Measurements from ENCODE around the gene ZNF275.

ZNF275 gene

DNA sequence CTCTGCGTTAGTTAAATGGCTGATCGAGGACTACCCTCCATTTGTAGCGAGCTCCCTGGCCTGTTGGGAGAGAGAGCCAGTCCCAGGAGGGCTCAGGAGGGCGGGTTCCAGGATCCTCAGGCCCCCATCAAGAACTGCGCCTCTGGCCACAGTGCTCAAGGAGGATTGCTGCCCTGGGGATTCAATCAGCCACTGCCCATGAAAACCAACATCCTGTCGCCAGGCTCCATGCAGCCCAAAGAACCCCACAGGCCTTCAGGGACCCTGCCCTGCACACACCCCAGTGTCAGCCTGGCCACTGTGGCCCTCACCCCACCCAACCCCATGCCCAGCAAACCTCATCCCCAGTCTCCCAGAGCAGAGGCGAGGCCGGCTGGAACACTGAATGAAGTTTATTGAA, 16.6 kb upstream of the ZNF275 start:
- TF ChIP-seq POLR2AphosphoS5 (IDR thresholded peaks at IDR 0.05; ENCODE audit: low read depth, low read length) = no peak
- TF ChIP-seq SIN3A (IDR thresholded peaks at IDR 0.05; ENCODE audit: borderline replicate concordance, insufficient read depth, low read length) = no peak
- TF ChIP-seq, protein P1, sequence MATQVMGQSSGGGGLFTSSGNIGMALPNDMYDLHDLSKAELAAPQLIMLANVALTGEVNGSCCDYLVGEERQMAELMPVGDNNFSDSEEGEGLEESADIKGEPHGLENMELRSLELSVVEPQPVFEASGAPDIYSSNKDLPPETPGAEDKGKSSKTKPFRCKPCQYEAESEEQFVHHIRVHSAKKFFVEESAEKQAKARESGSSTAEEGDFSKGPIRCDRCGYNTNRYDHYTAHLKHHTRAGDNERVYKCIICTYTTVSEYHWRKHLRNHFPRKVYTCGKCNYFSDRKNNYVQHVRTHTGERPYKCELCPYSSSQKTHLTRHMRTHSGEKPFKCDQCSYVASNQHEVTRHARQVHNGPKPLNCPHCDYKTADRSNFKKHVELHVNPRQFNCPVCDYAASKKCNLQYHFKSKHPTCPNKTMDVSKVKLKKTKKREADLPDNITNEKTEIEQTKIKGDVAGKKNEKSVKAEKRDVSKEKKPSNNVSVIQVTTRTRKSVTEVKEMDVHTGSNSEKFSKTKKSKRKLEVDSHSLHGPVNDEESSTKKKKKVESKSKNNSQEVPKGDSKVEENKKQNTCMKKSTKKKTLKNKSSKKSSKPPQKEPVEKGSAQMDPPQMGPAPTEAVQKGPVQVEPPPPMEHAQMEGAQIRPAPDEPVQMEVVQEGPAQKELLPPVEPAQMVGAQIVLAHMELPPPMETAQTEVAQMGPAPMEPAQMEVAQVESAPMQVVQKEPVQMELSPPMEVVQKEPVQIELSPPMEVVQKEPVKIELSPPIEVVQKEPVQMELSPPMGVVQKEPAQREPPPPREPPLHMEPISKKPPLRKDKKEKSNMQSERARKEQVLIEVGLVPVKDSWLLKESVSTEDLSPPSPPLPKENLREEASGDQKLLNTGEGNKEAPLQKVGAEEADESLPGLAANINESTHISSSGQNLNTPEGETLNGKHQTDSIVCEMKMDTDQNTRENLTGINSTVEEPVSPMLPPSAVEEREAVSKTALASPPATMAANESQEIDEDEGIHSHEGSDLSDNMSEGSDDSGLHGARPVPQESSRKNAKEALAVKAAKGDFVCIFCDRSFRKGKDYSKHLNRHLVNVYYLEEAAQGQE (IDR thresholded peaks at IDR 0.05; ENCODE audit: insufficient read depth in 1 of 2, low read depth in 2 of 2, low read length in 2 of 2) = no peak
- TF ChIP-seq FOXP2 (optimal IDR thresholded peaks at IDR 0.05; ENCODE audit: borderline replicate concordance, extremely low read depth, extremely low read length, insufficient read depth) = no peak
- no peak for TF ChIP-seq TAF1 (IDR thresholded peaks at IDR 0.05; ENCODE audit: borderline replicate concordance, insufficient read depth, low read length)

DNA sequence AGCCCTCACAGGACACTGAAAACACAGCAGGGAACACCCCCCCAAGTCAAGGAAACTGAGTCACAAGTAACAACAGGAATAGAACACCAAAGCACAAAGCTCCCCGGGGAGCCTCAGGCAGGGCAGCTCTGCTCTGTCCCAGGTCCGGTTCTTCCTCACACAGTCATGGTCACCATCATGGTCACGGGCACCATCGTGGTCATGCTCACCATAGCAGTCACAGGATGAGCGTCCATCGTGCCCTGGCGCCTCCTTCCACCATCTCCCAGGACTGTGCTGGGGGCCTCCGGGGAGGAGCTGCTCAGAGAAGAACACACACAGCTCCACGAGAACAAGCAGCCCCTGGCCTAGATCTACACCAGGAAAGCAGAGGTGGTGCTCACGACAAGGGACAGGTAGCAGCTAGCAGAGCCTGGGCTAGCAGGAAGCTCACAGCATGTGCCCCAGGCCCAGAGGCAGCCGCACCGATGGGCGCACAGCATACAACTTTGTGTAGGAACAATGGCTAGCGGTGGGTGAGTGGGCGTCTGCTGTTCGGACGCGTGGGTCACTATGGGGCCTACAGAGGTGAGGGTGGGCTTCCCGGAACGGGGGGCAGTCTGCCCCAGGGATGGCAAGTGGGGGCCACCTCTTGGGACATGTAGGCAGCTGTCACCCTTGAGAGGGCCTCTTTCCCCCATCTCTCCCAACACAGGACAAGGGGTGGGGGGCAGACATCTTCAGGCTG, 15.8 kb upstream of the ZNF275 start:
- no peak for TF ChIP-seq SIN3A (IDR thresholded peaks at IDR 0.05; ENCODE audit: borderline replicate concordance, insufficient read depth, low read length)
- no peak for TF ChIP-seq POLR2AphosphoS5 (IDR thresholded peaks at IDR 0.05; ENCODE audit: low read depth, low read length)
- no peak for TF ChIP-seq FOXP2 (optimal IDR thresholded peaks at IDR 0.05; ENCODE audit: borderline replicate concordance, extremely low read depth, extremely low read length, insufficient read depth)

DNA sequence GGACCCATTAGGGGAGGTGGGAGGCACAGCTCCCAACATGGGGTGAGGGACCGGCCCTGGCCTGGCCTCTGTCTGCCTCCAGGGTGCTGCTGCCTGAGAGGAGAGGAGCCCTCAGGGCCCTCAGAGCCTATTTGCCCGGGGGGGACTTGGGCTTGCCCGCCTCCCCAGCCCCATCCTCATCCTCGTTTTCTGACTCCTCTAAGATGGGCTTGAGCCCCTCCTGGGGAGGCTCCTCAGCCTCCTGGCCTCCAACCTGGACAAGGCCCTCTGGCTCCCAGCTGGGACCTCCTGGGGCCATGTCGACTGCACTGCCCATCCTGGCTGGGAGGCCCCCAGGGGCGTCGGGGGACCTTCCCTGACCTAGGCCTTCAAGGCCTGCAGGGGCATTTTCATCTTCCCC, 15.1 kb upstream of the ZNF275 start:
- TF ChIP-seq FOXP2 (optimal IDR thresholded peaks at IDR 0.05; ENCODE audit: borderline replicate concordance, extremely low read depth, extremely low read length, insufficient read depth) = no peak
- no peak for TF ChIP-seq TAF1 (IDR thresholded peaks at IDR 0.05; ENCODE audit: borderline replicate concordance, insufficient read depth, low read length)
- TF ChIP-seq SIN3A (IDR thresholded peaks at IDR 0.05; ENCODE audit: borderline replicate concordance, insufficient read depth, low read length) = no peak
- TF ChIP-seq, protein P1 (IDR thresholded peaks at IDR 0.05; ENCODE audit: insufficient read depth in 1 of 2, low read depth in 2 of 2, low read length in 2 of 2) = no peak
- TF ChIP-seq POLR2AphosphoS5 (IDR thresholded peaks at IDR 0.05; ENCODE audit: low read depth, low read length) = no peak

DNA sequence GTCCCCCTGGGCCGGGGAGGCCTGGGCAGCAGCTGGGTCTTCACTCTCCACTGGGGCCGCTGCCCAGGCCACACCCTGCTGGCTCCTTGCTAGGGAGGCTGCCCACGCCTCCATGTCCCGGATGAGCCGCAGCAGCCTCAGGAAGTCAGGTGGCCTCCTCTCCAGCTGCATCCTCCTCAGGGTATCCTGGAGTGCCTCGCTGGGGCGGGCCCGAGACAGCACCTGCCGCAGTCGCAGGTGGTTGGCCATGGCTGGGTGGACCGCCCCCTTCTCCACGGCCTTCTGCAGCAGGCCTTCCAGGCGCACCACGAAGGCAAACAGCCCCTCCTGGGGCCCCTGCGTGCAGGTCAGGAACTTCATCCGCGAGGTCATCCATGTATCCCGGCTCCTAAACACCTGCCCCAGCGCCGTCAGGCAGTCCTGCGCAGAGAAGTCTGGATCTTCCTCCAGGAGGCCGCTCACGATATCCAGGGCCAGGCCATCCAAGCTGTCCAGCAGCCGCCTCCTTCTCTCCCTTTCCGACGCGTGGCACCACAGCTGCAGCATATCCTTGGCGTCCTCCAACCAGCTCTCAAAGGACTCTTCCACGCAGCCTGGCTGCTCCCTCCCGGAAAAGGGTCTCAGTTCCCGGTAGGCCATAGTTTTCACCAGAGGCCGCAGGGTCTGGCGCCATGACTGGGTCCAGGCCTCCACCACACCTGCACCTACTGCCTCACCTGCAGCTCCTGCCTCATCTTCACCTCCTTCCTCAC, 14.5 kb upstream of the ZNF275 start:
- TF ChIP-seq, protein P1 (IDR thresholded peaks at IDR 0.05; ENCODE audit: insufficient read depth in 1 of 2, low read depth in 2 of 2, low read length in 2 of 2) = no peak
- no peak for TF ChIP-seq SIN3A (IDR thresholded peaks at IDR 0.05; ENCODE audit: borderline replicate concordance, insufficient read depth, low read length)

DNA sequence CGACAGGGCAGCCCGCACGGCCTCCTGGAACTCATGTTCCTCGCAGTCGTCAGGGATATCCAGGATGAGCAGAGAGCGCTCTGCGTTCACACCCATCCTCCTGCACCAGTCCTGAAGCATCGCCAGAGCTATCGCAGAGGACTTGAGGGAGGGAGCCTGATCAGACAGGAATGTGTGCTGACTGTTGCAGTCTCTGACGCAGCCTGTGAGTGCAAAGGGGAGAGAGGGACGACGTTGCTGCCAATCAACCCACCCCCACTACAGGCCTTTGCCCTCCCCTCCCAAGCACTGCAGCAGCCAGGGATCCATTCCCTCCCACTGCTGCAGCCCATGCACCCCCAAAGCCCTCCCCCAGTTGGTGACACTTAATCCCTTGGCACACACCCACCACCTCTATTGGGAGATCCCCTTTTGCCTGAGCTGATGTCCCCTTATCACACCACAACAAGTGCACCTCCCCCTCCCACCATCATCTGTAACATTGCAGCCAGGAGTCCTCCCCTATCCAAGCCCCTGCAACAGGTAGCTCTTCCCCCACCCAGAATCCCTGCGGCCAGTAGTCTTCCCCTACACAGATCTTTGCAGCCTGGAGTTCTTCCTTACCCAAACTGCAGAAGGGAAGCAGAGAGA, 13.3 kb upstream of the ZNF275 start:
- TF ChIP-seq, protein P1 (IDR thresholded peaks at IDR 0.05; ENCODE audit: insufficient read depth in 1 of 2, low read depth in 2 of 2, low read length in 2 of 2) = no peak

Data from PFSK-1 (cell line).